Large intestine (tissue), 12 donors: Measurements from ENCODE around the gene UNC13B. TPM values are rescaled to one million over a fixed set of nuclear protein-coding genes. Genes with fewer than 3 reads are reported as not detected.

Experiments used
- DNase-seq, 2 donors: peaks; one replicate each; pipeline versions ENCODE4 v3.0.0 to v3.0.0-alpha.2; 2013
- H3K27ac ChIP-seq: one replicate; pipeline ENCODE4 v1.5.1; 2013; ENCODE audit warnings: low read length
- H3K27me3 ChIP-seq: 2 replicates; pipeline ENCODE4 v1.6.1; 2013; ENCODE audit warnings: low read length; ENCODE audit not compliant: control insufficient read depth, insufficient read depth
- H3K36me3 ChIP-seq: 2 replicates; pipeline ENCODE4 v1.6.1; 2013; ENCODE audit warnings: low read length; ENCODE audit not compliant: control insufficient read depth, insufficient read depth
- H3K4me1 ChIP-seq: one replicate; pipeline ENCODE4 v1.6.1; 2013; ENCODE audit warnings: low read length; ENCODE audit not compliant: control insufficient read depth, insufficient read depth
- H3K4me3 ChIP-seq: one replicate; pipeline ENCODE4 v1.5.1; 2013; ENCODE audit warnings: low read length
- H3K9me3 ChIP-seq: one replicate; pipeline ENCODE4 v1.6.1; 2013; ENCODE audit warnings: mild to moderate bottlenecking, low read depth, low read length, moderate library complexity; ENCODE audit not compliant: control insufficient read depth
- WGBS: methylation state at CpG from one replicate; pipeline ENCODE4 v1.1.5; 2013; ENCODE audit warnings: low lambda C conversion rate; ENCODE audit not compliant: insufficient coverage; 5-methylcytosine and 5-hydroxymethylcytosine counted together
- long read RNA-seq, 11 donors: transcript quantifications; one replicate each; lab custom pipeline, GENCODE V29; 2026
- polyA plus RNA-seq: library from polyadenylated mRNA; unstranded; fragments of 120-200 nt; gene quantifications from one replicate; pipeline ENCODE4 v1.2.1, GENCODE V29; 2013

UNC13B gene
- 33.1 TPM for polyA plus RNA-seq
- long read RNA-seq, donor 1 = 0 reads
- long read RNA-seq, donor 2, full-length matches to known transcripts = 1 of 1 reads
- long read RNA-seq, donor 2, partial matches to known transcripts = 0 of 1 reads
- long read RNA-seq, donor 2, other reads (novel, unspliced or antisense) = 0 of 1 reads
- long read RNA-seq, donor 3 = 0 reads
- long read RNA-seq, donor 4 = 0 reads
- long read RNA-seq, donor 5 = 0 reads
- long read RNA-seq, donor 6, partial matches to known transcripts = 5 of 5 reads
- long read RNA-seq, donor 6, other reads (novel, unspliced or antisense) = 0 of 5 reads
- long read RNA-seq, donor 7 = 0 reads
- long read RNA-seq, donor 8, partial matches to known transcripts = 21 of 21 reads
- long read RNA-seq, donor 8, other reads (novel, unspliced or antisense) = 0 of 21 reads
- long read RNA-seq, donor 9, partial matches to known transcripts = 10 of 10 reads
- long read RNA-seq, donor 9, other reads (novel, unspliced or antisense) = 0 of 10 reads
- long read RNA-seq, donor 10, full-length matches to known transcripts = 1 of 6 reads
- long read RNA-seq, donor 10, partial matches to known transcripts = 5 of 6 reads
- long read RNA-seq, donor 10, other reads (novel, unspliced or antisense) = 0 of 6 reads
- long read RNA-seq, donor 11, full-length matches to known transcripts = 2 of 9 reads
- long read RNA-seq, donor 11, partial matches to known transcripts = 7 of 9 reads
- long read RNA-seq, donor 11, other reads (novel, unspliced or antisense) = 0 of 9 reads

DNA sequence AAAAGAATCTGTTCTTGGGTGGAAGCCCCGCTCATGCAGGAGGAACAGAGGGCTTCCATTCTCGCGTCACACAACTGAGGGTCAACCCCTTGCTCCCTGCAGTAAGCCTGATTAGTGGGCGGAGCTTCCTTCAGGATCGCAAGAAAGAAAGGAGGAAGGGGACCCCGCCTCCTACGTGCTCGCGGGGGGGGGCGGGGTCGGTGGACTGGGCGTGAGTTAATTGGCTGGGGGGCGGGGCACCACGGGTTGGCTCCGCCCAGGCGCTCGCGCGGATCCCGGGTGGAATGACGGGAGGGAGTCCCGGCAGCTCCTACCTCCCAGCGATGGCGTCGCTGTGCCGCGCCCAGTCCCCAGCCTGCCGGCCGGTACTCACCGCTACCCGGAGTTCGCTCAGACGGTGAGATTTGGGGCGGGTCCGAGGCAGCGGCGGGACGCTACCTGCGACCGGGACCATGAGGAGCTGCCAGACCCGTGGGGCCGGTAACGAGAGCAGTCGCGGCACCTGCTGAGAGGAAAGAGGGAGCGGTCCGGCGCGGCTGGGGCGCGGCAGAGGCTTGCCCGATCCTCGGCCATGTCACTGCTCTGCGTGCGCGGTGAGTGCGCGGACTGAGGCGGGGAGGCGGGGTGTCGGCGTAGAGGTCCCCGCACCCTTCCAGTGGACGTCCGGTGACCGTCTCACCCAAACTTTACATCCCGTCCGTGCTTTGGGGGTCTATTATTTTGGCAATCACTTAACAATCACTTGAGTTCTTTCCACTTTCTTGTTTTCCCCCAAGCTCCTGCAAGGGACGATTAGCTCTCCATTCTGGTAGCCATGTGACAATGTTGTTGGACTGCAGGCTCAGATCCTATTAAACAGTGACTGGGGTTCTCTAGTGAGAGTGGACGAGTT is at the start of gene UNC13B:
UNC13B (plus strand) TSS at position 297 of the 892 bp plus-strand sequence; CDS start at position 572, 275 bp downstream.
- WGBS = 0% methylated on average over 2 of the region's 70 CpGs
- no peaks in the 10 kb centered on the region for H3K9me3 ChIP-seq
- peak; percentile 93 to 97 for DNase-seq
- H3K4me1 ChIP-seq = peaks cover 9% of the 10 kb centered on the region
- H3K36me3 ChIP-seq = no peaks in the 10 kb centered on the region
- peak within 1 kb of the TSS; percentile 92 for H3K4me3 ChIP-seq
- no peaks in the 10 kb centered on the region for H3K27me3 ChIP-seq
- peak within 1 kb of the TSS; percentile 98 for H3K27ac ChIP-seq

DNA sequence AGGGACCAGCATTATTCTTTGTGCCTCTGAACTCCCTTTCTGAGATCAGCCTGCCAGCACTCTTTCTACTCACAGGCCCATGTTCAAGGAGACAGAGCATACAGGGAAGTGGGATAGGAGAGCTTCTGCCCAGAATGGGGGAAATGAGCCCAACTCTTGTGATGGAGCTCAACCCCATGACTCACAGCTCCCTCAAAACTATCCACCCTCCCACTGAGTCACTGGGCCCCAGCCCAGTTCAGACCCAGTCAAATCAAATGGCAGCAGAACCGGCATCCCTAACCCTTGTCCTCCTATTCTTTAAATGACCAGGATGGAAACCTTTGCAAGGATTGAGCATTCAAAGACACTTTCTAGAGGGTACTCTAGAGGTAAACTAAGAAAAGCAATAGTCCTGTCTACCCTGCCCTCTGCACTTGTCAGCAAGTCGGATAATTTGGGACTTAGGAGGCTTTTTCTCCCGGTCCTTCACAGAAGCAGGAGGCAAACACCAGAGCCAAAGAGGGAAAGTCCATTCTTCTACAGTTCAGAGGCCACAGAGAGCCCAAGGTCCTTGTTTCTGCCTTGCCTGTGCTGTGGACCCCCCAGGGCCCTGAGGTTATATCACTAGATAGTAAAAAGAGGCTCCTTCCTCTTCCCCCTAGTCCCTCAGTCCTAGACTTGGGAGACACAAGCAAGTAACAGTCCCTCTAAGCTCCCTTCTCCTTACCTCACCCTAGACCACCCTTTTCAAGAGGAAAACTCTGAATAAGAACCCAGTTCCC is 49.4 kb upstream of the UNC13B start:
- Histone ChIP-seq H3K9me3 (no peaks in the 10 kb centered on the region), H3K36me3 (peaks cover 9% of the 10 kb centered on the region), H3K27ac (peak overlapping the region; percentile 47), H3K4me1 (peaks cover 33% of the 10 kb centered on the region), H3K27me3 (no peaks in the 10 kb centered on the region), H3K4me3 (no peak overlapping the region)
- WGBS = no CpG with 5 or more reads among the region's 3 CpGs
- DNase-seq = no peak

DNA sequence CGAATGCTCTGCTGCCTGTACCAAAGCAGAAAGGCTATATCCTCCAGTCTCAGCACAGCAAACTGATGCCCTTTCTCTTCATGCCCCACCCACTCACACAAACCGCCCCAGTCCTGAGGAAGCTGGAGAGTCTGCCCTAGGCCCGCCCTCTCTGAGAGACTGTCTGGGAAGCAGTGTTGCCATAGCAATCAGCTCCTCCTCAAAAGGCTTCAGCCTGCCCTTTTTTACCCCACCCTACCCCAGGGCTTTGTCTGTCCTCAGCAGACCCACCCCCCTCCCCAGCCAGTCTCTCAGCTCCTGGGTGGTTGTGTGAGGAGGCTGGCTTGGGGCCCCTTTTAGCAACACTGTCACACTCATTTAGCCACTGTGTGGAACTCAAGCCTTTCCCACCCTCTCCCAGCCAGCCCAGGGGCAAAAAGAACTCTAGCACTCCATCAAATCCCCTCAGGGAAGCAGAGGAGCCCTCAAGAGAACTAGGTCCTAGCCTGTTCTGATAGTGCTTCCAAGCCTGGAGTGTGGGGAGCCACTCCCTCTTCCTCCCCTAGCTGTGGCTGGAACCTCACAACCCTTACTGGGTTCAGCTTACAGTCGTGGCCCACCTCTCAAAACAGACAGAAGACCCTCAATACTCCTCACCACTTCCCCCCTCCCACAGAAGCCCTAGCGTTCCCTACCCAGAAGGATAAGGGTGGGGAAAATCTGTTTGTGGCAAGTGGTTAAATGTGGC is 47.5 kb upstream of the UNC13B start:
- Histone ChIP-seq H3K27me3 (no peaks in the 10 kb centered on the region), H3K36me3 (no peaks in the 10 kb centered on the region), H3K9me3 (no peaks in the 10 kb centered on the region), H3K27ac (peak overlapping the region; percentile 87), H3K4me3 (peak overlapping the region; percentile 78), H3K4me1 (peaks cover 33% of the 10 kb centered on the region)
- peak; percentile 77 to 83 for DNase-seq
- WGBS = 0% methylated on average over 1 of the region's 5 CpGs

DNA sequence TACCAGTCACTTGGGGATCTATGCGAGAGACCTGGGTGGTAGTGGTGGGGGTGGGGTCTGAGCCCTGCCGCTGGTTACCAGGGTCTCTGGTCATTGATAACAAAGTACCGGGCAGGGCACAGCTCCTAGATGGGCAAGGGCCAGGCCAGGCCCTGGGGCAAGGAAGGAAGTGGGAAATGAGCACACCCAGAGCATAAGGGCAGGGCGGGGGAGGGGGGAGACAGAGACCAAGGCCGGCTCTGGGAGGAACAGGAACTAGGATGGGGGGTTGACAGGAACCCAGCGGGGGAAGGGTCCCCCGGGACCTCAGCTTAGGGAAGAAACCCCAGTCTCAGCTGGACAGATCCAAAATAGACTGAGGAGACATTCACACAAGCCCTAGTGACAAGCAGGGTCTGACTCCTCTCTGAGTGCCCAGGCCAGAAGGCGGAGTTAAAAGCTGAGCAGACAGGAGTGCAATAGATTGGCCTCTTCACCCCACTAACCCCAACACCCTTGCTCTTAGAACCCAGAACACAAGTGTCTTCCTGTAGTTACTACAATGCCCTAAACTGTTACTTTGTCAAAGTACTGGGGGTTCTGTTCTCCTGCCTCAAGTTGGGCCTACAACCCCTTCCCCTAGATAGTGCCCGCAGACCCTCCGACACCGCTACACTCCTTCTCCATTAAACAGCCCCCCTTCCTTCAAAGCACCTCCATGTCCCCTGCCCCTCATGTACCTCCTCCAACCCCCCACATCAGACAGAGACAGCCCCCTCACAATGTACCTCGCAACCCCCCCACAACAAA is 46.8 kb upstream of the UNC13B start:
- Histone ChIP-seq H3K4me1 (peaks cover 33% of the 10 kb centered on the region), H3K27me3 (no peaks in the 10 kb centered on the region), H3K27ac (peak overlapping the region; percentile 87), H3K4me3 (peak overlapping the region; percentile 78), H3K9me3 (no peaks in the 10 kb centered on the region), H3K36me3 (no peaks in the 10 kb centered on the region)
- whole genome bisulfite sequencing = no CpG with 5 or more reads among the region's 12 CpGs
- peak in 1 of 2 donors; percentile 74 for DNase-seq

DNA sequence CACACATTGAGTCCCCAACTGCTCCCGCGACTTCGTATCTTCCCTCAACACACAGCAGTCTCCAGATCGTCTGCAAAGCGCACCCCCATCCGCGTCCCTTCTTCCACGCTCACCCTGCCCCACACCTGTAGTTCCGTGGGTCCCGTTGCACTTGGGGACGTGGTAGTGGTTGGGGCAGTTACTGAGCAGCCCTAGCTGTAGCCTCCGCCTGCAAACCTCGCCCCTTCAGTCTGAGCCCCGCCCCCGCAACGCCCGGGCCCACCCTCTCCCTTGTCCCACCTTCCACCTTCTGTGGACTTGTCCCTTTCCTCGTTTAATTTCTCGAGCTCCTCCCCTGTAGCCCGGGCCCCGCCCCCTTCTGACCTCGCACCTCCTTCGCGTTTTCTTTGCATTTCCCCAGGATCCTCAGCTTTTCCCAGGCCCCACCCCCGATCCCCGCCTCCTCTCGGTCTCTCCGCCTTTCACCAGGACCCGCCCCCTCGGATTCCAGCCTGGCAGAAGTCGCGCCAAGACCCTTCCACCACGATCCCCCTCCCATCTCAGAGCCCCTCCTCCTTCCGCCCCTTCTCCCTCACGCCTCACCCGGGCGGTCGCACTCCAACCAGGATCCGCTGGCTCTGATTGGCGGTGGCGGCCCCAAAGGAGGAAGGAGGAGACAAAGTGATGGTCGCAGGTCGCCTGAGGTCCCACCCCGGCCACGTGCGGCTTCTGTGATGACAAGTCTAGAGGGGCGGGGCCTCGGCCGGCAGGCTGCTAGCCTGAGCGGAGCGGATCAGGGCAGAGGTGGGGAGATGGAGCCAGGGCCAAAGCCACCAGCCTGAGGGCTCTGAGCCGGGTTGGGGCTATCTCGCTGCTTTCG is 45.9 kb upstream of the UNC13B start, which contains the start of gene ATOSB:
ATOSB (minus strand) TSS at position 183 of the 859 bp plus-strand sequence. CDS start 7,588 bp downstream, outside the sequence.
- no peaks in the 10 kb centered on the region for H3K9me3 ChIP-seq
- H3K36me3 ChIP-seq = no peaks in the 10 kb centered on the region
- peak within 1 kb of the TSS; percentile 78 for H3K4me3 ChIP-seq
- H3K4me1 ChIP-seq = peaks cover 25% of the 10 kb centered on the region
- no peaks in the 10 kb centered on the region for H3K27me3 ChIP-seq
- DNase-seq = peak; percentile 96 to 99
- H3K27ac ChIP-seq = peak within 1 kb of the TSS; percentile 87
- WGBS = 0% methylated on average over 2 of the region's 54 CpGs

DNA sequence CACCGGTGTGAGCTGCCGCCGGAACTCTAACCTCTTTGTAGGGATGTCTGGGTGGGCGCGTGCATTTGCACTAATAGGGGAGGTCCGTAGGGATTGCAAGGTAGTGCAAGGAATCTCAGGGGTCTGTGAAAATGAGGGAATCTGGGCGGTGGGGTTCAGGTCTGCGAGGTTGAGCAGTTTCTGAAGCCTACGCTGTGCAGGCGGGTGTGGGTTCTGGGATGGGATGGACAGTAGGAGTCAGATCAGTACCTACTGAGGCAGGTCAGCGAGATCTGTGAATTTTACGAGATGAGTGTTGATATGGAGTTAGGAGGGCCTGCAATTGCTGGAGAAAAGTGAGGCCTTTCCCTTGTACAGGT is 45.3 kb upstream of the UNC13B start:
- Histone ChIP-seq H3K36me3 (no peaks in the 10 kb centered on the region), H3K4me1 (peaks cover 25% of the 10 kb centered on the region), H3K27ac (peak overlapping the region; percentile 87), H3K9me3 (no peaks in the 10 kb centered on the region), H3K27me3 (no peaks in the 10 kb centered on the region), H3K4me3 (peak overlapping the region; percentile 78)
- no peak for DNase-seq
- WGBS = no CpG with 5 or more reads among the region's 12 CpGs

DNA sequence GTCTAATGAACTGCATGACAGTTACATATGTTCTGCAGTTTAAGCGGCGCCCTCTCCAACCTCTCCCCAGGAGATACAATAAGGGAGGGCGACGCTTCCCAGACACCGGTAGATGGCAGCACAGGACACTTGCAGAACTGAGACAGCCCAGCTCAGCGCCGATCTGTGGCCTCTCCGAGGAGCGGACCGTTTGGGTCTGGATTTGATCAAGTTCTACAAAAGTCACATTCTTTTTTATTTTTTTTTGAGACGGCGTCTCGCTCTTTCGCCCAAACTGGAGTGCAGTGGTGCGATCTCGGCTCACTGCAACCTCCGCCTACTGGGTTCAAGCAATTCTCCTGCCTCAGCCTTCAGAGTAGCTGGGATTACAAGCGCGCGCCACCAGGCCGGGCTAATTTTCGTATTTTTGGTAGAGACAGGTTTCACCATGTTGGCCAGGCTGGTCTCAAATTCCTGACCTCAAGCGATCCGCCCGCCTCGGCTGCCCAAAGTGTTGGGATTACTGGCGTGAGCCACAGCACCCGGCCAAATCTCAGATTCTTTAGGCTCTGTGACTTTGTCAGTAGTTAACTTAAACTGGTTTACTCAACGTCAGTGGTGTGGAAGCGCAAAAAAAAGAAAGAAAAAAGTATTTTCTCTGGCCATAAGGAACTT is 44.8 kb upstream of the UNC13B start:
- H3K4me3 ChIP-seq = peak overlapping the region; percentile 78
- peak overlapping the region; percentile 87 for H3K27ac ChIP-seq
- 38% methylated on average over 5 of the region's 30 CpGs for WGBS
- H3K4me1 ChIP-seq = peaks cover 20% of the 10 kb centered on the region
- H3K9me3 ChIP-seq = no peaks in the 10 kb centered on the region
- no peaks in the 10 kb centered on the region for H3K27me3 ChIP-seq
- H3K36me3 ChIP-seq = no peaks in the 10 kb centered on the region
- DNase-seq = peak; percentile 88 to 91

DNA sequence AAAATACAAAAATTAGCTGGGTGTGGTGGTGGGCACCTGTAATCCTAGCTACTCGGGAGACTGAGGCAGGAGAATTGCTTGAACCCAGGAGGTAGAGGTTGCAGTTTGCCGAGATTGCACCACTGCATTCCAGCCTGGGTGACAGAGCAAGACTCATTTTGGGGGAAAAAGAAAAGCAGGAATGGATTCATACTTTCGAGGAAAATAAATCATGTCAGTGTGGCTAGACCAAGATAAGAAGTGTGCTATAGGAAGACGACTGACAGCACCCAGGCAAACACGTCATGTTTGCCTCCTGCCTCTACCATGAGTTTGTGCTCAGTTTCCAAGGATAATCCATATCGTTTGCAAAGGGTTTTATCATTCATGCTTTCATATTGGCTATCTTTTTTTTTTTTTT is 26.9 kb upstream of the UNC13B start:
- H3K36me3 ChIP-seq = no peaks in the 10 kb centered on the region
- no peaks in the 10 kb centered on the region for H3K4me1 ChIP-seq
- no peak overlapping the region for H3K4me3 ChIP-seq
- no peak overlapping the region for H3K27ac ChIP-seq
- no peaks in the 10 kb centered on the region for H3K27me3 ChIP-seq
- DNase-seq = no peak
- WGBS = no CpG with 5 or more reads among the region's 6 CpGs
- peaks cover 3% of the 10 kb centered on the region for H3K9me3 ChIP-seq
